HG02852 (cell line): Measurements from ENCODE around the gene ZFYVE27.

Experiments
- ATAC-seq: cut with Tn5 transposase; IDR thresholded peaks from one replicate; pipeline ENCODE4 v1.9.1; 2021; ENCODE audit warnings: mild to moderate bottlenecking, moderate library complexity; ENCODE audit not compliant: unreplicated experiment

Gene ZFYVE27

GRCh38 chr10:97766996-97767924 is 30.3 kb downstream of the ZFYVE27 start:
- ATAC-seq = no peak

GRCh38 chr10:97768322-97769315 is 31.7 kb downstream of the ZFYVE27 start:
- no peak for ATAC-seq

GRCh38 chr10:97770255-97770654 is 33.3 kb downstream of the ZFYVE27 start:
- no peak for ATAC-seq

GRCh38 chr10:97771055-97771891 is 34.3 kb downstream of the ZFYVE27 start:
- no peak for ATAC-seq

- no peak for ATAC-seq
Measured at GRCh38 chr10:97771913-97772823, 35.2 kb downstream of the ZFYVE27 start, which contains the start of gene SFRP5. SFRP5 (minus strand) TSS chr10:97771999; CDS start chr10:97771833, 166 bp downstream.

- ATAC-seq = no peak
Measured at GRCh38 chr10:97773096-97773495, 36.2 kb downstream of the ZFYVE27 start.

GRCh38 chr10:97774811-97775294 is 37.9 kb downstream of the ZFYVE27 start:
- ATAC-seq = no peak

GRCh38 chr10:97777143-97777542 is 40.2 kb downstream of the ZFYVE27 start:
- ATAC-seq = no peak

GRCh38 chr10:97778452-97779302 is 41.7 kb downstream of the ZFYVE27 start:
- no peak for ATAC-seq

GRCh38 chr10:97779492-97779891 is 42.6 kb downstream of the ZFYVE27 start:
- no peak for ATAC-seq

GRCh38 chr10:97779975-97780374 is 43.0 kb downstream of the ZFYVE27 start:
- ATAC-seq = no peak

- ATAC-seq = no peak
Measured at GRCh38 chr10:97780841-97781617, 44.1 kb downstream of the ZFYVE27 start.

- no peak for ATAC-seq
Measured at GRCh38 chr10:97781618-97782331, 44.8 kb downstream of the ZFYVE27 start.

- ATAC-seq = no peak
Measured at GRCh38 chr10:97782455-97783228, 45.7 kb downstream of the ZFYVE27 start.

- no peak for ATAC-seq
Measured at GRCh38 chr10:97784200-97784810, 47.4 kb downstream of the ZFYVE27 start.

GRCh38 chr10:97785231-97785630 is 48.3 kb downstream of the ZFYVE27 start:
- no peak for ATAC-seq
